ENCODE data around the gene ARMC9.

The ARMC9 gene

DNA sequence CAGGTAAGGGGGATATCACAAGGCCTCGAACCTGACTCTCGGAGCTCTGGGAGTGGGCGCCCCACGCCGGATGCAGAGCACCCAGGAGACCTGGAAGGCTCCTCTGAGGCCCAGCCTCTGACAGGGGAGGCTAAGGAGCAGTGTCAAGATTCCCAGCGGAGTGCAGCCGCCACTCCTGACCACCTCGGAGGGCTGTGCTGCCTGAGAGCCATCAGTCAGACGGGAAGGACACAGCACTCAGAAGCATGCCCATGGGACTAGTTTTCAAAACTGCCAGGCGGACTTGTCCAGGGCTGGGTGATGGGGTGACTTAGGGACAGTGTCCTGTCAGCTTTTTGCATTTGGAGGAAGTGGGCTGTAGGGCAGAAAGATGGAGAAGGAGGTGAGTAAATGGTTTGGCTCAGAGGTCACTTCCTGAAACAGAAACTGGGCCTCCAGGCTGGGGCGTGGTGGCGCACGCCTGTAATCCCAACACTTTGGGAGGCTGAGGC, 162.5 kb downstream of the ARMC9 start:
- ATAC-seq = no peak
- no peak for TF ChIP-seq OSR1 (CRISPR knock-in tag; IDR thresholded peaks at IDR 0.05)
- no peak for TF ChIP-seq ARNTL (CRISPR knock-in tag; IDR thresholded peaks at IDR 0.05; ENCODE audit: borderline replicate concordance, low read depth)
- TF ChIP-seq CREB5 (CRISPR knock-in tag; IDR thresholded peaks at IDR 0.05; ENCODE audit: low read depth) = no peak
- no peak for TF ChIP-seq GLIS3 (CRISPR knock-in tag; IDR thresholded peaks at IDR 0.05)
- no peak for TF ChIP-seq ISL1 (CRISPR knock-in tag; IDR thresholded peaks at IDR 0.05)
- TF ChIP-seq TOX (CRISPR knock-in tag; IDR thresholded peaks at IDR 0.05; ENCODE audit: borderline replicate concordance) = no peak

- no peak for ATAC-seq
Observed at GRCh38 chr2:231361701-231362554, 163.5 kb downstream of the ARMC9 start.

DNA sequence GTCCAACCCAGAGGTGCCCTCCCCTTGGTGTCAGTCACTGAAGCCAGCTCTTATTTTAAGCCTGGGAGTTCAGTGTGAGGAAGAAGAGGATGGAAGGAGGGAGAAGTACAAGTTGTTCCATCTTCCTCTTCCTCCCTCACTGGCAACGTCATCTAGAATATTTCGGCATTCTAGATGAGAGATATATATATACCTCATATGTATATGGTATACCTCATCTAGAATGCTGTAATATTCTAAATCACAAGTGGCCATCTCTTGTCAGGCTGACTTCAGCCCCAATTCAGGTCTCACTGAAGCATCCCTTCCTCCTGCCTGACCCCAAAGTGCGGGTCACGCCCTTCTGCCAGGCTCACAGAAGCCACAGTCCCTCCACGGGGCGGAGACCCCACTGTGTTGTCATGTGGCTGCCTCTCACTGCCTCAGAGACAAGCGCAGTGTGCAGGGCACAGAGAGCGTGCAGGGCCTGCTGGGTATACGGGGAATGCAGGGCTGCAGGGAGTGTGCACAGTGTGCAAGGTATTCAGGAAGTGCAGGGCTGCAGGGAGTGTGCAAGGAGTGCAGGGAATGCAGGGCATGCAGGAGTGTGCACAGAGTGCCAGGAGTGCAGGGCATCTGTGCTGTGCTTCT, 164.2 kb downstream of the ARMC9 start:
- no peak for TF ChIP-seq TOX (CRISPR knock-in tag; IDR thresholded peaks at IDR 0.05; ENCODE audit: borderline replicate concordance)
- TF ChIP-seq BACH2 (CRISPR knock-in tag; IDR thresholded peaks at IDR 0.05; ENCODE audit: borderline replicate concordance) = no peak
- ATAC-seq = no peak

More at GRCh38 chr2:231361701-231362554, 163.5 kb downstream of the ARMC9 start:
- TF ChIP-seq TOX (CRISPR knock-in tag; IDR thresholded peaks at IDR 0.05; ENCODE audit: borderline replicate concordance) = no peak
- TF ChIP-seq BACH2 (CRISPR knock-in tag; IDR thresholded peaks at IDR 0.05; ENCODE audit: borderline replicate concordance) = no peak
- TF ChIP-seq, protein P1, sequence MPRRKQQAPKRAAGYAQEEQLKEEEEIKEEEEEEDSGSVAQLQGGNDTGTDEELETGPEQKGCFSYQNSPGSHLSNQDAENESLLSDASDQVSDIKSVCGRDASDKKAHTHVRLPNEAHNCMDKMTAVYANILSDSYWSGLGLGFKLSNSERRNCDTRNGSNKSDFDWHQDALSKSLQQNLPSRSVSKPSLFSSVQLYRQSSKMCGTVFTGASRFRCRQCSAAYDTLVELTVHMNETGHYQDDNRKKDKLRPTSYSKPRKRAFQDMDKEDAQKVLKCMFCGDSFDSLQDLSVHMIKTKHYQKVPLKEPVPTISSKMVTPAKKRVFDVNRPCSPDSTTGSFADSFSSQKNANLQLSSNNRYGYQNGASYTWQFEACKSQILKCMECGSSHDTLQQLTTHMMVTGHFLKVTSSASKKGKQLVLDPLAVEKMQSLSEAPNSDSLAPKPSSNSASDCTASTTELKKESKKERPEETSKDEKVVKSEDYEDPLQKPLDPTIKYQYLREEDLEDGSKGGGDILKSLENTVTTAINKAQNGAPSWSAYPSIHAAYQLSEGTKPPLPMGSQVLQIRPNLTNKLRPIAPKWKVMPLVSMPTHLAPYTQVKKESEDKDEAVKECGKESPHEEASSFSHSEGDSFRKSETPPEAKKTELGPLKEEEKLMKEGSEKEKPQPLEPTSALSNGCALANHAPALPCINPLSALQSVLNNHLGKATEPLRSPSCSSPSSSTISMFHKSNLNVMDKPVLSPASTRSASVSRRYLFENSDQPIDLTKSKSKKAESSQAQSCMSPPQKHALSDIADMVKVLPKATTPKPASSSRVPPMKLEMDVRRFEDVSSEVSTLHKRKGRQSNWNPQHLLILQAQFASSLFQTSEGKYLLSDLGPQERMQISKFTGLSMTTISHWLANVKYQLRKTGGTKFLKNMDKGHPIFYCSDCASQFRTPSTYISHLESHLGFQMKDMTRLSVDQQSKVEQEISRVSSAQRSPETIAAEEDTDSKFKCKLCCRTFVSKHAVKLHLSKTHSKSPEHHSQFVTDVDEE (CRISPR knock-in tag; IDR thresholded peaks at IDR 0.05) = no peak
- TF ChIP-seq PPARA (CRISPR knock-in tag; IDR thresholded peaks at IDR 0.05; ENCODE audit: borderline replicate concordance) = no peak
- no peak for TF ChIP-seq ARNTL (CRISPR knock-in tag; IDR thresholded peaks at IDR 0.05; ENCODE audit: borderline replicate concordance, low read depth)
- no peak for TF ChIP-seq ZFP3 (CRISPR knock-in tag; IDR thresholded peaks at IDR 0.05)
- TF ChIP-seq SNAI2 (CRISPR knock-in tag; IDR thresholded peaks at IDR 0.05) = no peak
- TF ChIP-seq ZNF565 (CRISPR knock-in tag; conservative IDR thresholded peaks at IDR 0.05; ENCODE audit: low read depth) = no peak
- no peak for TF ChIP-seq POU6F1 (CRISPR knock-in tag; IDR thresholded peaks at IDR 0.05; ENCODE audit: borderline replicate concordance, low read depth)
- no peak for TF ChIP-seq ZC3H10 (CRISPR knock-in tag; IDR thresholded peaks at IDR 0.05)
- TF ChIP-seq OSR1 (CRISPR knock-in tag; IDR thresholded peaks at IDR 0.05) = no peak
- TF ChIP-seq ESRRG (CRISPR knock-in tag; IDR thresholded peaks at IDR 0.05) = no peak
- no peak for TF ChIP-seq CREB5 (CRISPR knock-in tag; IDR thresholded peaks at IDR 0.05; ENCODE audit: low read depth)
- no peak for TF ChIP-seq RARB (CRISPR knock-in tag; IDR thresholded peaks at IDR 0.05)
- no peak for TF ChIP-seq ISL1 (CRISPR knock-in tag; IDR thresholded peaks at IDR 0.05)
- no peak for TF ChIP-seq ZNF70 (CRISPR knock-in tag; IDR thresholded peaks at IDR 0.05)
- no peak for TF ChIP-seq ZNF8 (CRISPR knock-in tag; IDR thresholded peaks at IDR 0.05)
- TF ChIP-seq ZFP30 (CRISPR knock-in tag; IDR thresholded peaks at IDR 0.05) = no peak

DNA sequence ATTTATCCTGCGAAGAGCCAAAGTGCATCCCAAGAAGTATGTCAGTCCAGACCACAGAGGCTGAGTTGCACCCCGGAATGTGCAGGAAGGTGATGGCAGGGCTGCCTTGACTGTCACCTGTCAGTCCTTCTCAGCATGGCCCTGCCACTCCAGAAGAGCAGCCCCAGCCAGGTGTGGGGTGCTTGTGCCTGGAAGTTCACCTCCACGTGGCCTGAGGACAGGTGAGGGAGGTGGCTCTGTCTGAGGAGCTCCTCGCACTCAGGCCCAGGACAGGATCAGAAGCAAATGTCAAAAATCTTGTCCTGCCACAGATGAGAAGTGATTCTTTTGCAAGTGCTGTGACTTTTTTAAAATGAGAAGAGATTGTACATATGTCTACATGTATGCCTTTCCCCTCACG, 165.6 kb downstream of the ARMC9 start:
- no peak for ATAC-seq
- TF ChIP-seq, protein P1 (CRISPR knock-in tag; IDR thresholded peaks at IDR 0.05) = no peak
- TF ChIP-seq ZNF70 (CRISPR knock-in tag; IDR thresholded peaks at IDR 0.05) = no peak
- TF ChIP-seq PATZ1 (CRISPR knock-in tag; IDR thresholded peaks at IDR 0.05; ENCODE audit: borderline replicate concordance) = no peak
- no peak for TF ChIP-seq TOX (CRISPR knock-in tag; IDR thresholded peaks at IDR 0.05; ENCODE audit: borderline replicate concordance)
- TF ChIP-seq TCF4 (CRISPR knock-in tag; IDR thresholded peaks at IDR 0.05; ENCODE audit: borderline replicate concordance) = no peak
- no peak for TF ChIP-seq ARNTL (CRISPR knock-in tag; IDR thresholded peaks at IDR 0.05; ENCODE audit: borderline replicate concordance, low read depth)
- TF ChIP-seq BACH2 (CRISPR knock-in tag; IDR thresholded peaks at IDR 0.05; ENCODE audit: borderline replicate concordance) = no peak
